Activated naive CD8-positive, alpha-beta T cell treated with anti-CD3 and anti-CD28 coated beads, Interleukin-2, amount 10 ng/mL, durations not matched to agents 7 days and 5 days (primary cell): ENCODE results near the gene PRRC2C. TPM values are rescaled to one million over a fixed set of nuclear protein-coding genes. Genes with fewer than 3 reads are reported as not detected.

ENCODE experiments used
- ATAC-seq: fragments of 150-1000 bp; cut with Tn5 transposase; one replicate; pipeline ENCODE4 v1.10.0; 2021; ENCODE audit warnings: low read depth, moderate library complexity
- POLR2A ChIA-PET: fragments of 350-600 bp; sonication (Branson Sonifier 250); formaldehyde crosslinking; loops from one replicate; lab custom pipeline; 2021; ENCODE audit warnings: antibody characterized with exemption; lab: Charles Lee
- DNase-seq: peaks from one replicate; pipeline ENCODE4 v3.0.0; 2021
- H3K27ac Mint-ChIP-seq: one replicate; pipeline ENCODE4 v1.8.0; 2022; ENCODE audit warnings: mild to moderate bottlenecking, mixed read lengths
- H3K27me3 Mint-ChIP-seq: one replicate; pipeline ENCODE4 v1.8.0; 2022; ENCODE audit warnings: mild to moderate bottlenecking, moderate library complexity, mixed read lengths
- H3K36me3 Mint-ChIP-seq: one replicate; pipeline ENCODE4 v1.8.0; 2021; ENCODE audit warnings: mild to moderate bottlenecking, mixed read lengths
- H3K4me1 Mint-ChIP-seq: one replicate; pipeline ENCODE4 v1.8.0; 2021; ENCODE audit warnings: mixed read lengths
- H3K4me3 Mint-ChIP-seq: one replicate; pipeline ENCODE4 v1.8.0; 2022; ENCODE audit warnings: mild to moderate bottlenecking, moderate library complexity, mixed read lengths
- H3K9me3 Mint-ChIP-seq: one replicate; pipeline ENCODE4 v1.8.0; 2021; ENCODE audit warnings: mixed read lengths
- total RNA-seq, 2 experiments: library from RNA; stranded (reverse); gene quantifications; one replicate each; pipeline ENCODE4 v1.2.3, GENCODE V29; 2021

The PRRC2C gene
- total RNA-seq, 2 experiments from 2014 or later = 246 to 258 TPM

DNA sequence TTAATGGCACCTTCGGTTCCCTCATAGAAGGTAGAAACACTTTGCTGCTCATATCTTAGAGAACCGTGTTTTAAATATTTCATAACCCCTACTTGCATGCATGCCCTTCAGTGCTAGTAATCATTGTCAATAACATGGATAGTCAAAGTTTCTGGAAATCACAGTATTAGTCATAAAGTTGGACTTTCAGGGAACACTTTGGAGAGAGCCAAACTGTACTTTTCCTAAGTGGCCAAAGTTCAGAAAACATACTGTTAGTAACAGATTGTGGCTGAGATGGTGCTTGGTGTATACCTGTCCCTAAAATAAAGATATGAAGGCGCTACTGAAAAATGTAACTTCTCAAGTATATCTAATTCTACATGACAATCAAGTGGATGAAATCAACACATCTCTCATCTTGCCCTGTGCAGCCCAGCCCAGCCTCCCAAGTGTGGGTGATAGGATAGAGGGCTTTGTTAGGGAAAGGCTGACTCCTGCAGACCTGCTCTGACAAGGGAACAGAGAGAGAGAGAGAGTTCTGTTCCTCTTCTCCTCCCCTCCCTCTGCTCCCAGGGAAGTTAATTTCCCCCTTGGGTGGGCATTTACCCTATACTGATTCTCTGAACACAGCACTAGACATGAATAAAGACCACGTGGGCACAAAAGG is 152.7 kb downstream of the PRRC2C start:
- H3K36me3 Mint-ChIP-seq = no peaks in the 10 kb centered on the region

DNA sequence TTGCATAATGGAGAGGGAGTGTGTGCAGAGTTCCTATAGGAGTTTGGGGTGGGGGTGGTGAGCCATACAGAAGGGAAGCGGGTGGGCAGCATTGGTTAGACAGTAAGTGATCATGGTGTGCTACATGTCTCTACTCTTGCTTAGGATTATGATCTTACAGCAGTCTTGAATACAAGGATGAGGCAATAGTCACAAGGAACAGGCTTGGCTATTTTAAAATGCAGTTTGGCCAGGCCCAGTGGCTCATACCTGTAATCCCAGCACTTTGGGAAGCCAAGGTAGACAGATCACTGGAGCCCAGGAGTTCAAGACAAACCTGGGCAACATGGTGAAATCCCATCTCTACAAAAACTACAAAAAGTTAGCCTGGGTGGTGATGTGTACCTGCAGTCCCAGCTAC is 154.9 kb downstream of the PRRC2C start:
- Mint-ChIP-seq H3K27ac (no peak overlapping the region), H3K36me3 (no peaks in the 10 kb centered on the region)

More for the DNA sequence above, 152.7 kb downstream of the PRRC2C start:
- Mint-ChIP-seq H3K4me1 (peaks cover 6% of the 10 kb centered on the region), H3K4me3 (no peak overlapping the region), H3K27me3 (no peaks in the 10 kb centered on the region), H3K9me3 (no peaks in the 10 kb centered on the region), H3K27ac (no peak overlapping the region)
- POLR2A ChIA-PET = no interaction called here
- DNase-seq = no peak
- ATAC-seq = no peak

DNA sequence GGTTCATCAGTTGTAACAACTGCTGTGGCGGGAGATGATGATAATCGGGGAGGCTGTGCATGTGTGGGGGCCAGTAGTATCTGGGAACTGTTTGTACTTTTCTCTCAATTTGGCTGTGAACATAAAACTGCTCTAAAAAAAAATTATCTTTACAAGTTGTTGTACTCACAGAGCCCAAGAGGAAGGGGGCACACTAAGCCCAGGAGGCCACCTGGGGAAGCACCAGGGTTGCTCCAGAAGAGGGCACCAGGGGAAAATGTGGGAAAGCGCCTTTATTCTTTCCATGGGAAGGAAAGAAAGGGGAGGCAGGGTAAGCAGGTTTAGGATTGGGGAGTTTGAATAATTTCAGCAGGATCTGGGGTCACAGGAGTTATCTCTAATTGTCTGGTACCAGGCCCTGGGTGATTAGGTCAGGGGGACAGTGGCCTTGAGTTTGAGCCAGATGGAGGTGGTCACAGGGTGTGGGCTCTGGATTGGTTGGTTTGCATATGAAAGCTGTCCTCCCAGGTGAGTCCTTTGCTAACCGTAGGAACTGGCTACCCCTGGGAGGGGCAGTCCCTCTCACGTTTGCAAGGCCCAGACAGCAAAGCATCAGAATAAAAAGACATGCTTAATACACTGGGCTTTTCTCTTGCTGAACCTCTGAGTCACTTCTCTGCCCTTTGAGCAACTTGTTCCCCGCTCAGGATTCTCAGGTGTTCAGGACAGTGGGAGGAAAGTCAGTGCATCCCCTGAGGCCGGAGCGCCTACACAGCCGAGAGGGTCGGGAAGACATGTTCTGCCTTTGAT is 155.9 kb downstream of the PRRC2C start:
- H3K27me3 Mint-ChIP-seq = peaks cover 4% of the 10 kb centered on the region
- POLR2A ChIA-PET = no interaction called here
- DNase-seq = no peak
- H3K4me3 Mint-ChIP-seq = no peak overlapping the region
- peaks cover 10% of the 10 kb centered on the region for H3K4me1 Mint-ChIP-seq
- no peak for ATAC-seq
- H3K9me3 Mint-ChIP-seq = no peaks in the 10 kb centered on the region
- H3K27ac Mint-ChIP-seq = no peak overlapping the region
- no peaks in the 10 kb centered on the region for H3K36me3 Mint-ChIP-seq

More for the DNA sequence above, 154.9 kb downstream of the PRRC2C start:
- POLR2A ChIA-PET = no interaction called here
- DNase-seq (no peak), ATAC-seq (no peak)
- Mint-ChIP-seq H3K4me1 (peaks cover 11% of the 10 kb centered on the region), H3K9me3 (no peaks in the 10 kb centered on the region), H3K4me3 (no peak overlapping the region), H3K27me3 (peaks cover 4% of the 10 kb centered on the region)

DNA sequence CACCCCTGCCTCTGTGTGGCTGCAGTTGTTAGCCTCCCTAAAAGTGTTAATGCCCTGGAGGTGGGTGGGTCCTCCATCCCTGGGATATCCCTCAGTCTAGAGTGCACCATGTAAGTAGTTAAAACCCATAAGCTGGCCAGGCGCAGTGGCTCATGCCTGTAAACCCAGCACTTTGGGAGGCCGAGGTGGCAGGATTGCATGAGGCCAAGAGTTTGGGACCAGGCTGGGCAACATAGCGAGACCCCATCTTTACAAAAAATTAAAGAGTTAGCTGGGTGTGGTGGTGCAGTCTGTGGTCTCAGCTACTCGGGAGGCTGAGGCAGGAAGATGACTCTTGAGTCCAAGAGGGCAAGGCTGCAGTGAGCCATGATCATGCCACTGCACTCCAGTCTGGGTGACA is 156.9 kb downstream of the PRRC2C start:
- ATAC-seq = no peak
- peaks cover 10% of the 10 kb centered on the region for H3K4me1 Mint-ChIP-seq
- no peak overlapping the region for H3K27ac Mint-ChIP-seq
- H3K9me3 Mint-ChIP-seq = no peaks in the 10 kb centered on the region
- H3K27me3 Mint-ChIP-seq = peaks cover 4% of the 10 kb centered on the region
- no peak overlapping the region for H3K4me3 Mint-ChIP-seq
- DNase-seq = no peak
- no peaks in the 10 kb centered on the region for H3K36me3 Mint-ChIP-seq
- POLR2A ChIA-PET = no interaction called here

Other genes starting within 250 kb of the PRRC2C start
- not detected for gene FMO1, start 237.0 kb upstream of the PRRC2C start, total RNA-seq
- gene FMO4, start 171.3 kb upstream of the PRRC2C start, total RNA-seq = 1 to 10 TPM; 2.6 to 3.5 TPM
- under 1 TPM; 0.14 to 0.28 TPM for gene MYOCOS, start 136.7 kb downstream of the PRRC2C start, total RNA-seq
- not detected for gene MYOC, start 167.2 kb downstream of the PRRC2C start, total RNA-seq